ENCODE measurements around the gene CRACDL.
"Not testable (repeated sequence)": the region's sequence is repeated elsewhere in the genome, so short reads cannot be mapped to it uniquely, and the experiment has no call there.

CRACDL gene

GRCh38 chr2:98903767-98904485 lies 32.1 kb downstream of the CRACDL start:
- no peak for DNase-seq

GRCh38 chr2:98903064-98903355 lies 33.0 kb downstream of the CRACDL start:
- no peak for DNase-seq

GRCh38 chr2:98902209-98903063 lies 33.6 kb downstream of the CRACDL start:
- DNase-seq: no peak

- DNase-seq: no peak
Measured at GRCh38 chr2:98901702-98902101, 34.3 kb downstream of the CRACDL start.

GRCh38 chr2:98901291-98901690 lies 34.7 kb downstream of the CRACDL start:
- DNase-seq: no peak

- no peak for DNase-seq
Measured at GRCh38 chr2:98900721-98901120, 35.3 kb downstream of the CRACDL start.

GRCh38 chr2:98899703-98900078 lies 36.3 kb downstream of the CRACDL start:
- not testable (repeated sequence) for DNase-seq

GRCh38 chr2:98899041-98899702 lies 36.9 kb downstream of the CRACDL start:
- DNase-seq: no peak

- no peak for DNase-seq
Measured at GRCh38 chr2:98898423-98898841, 37.6 kb downstream of the CRACDL start.

- DNase-seq: no peak
Measured at GRCh38 chr2:98897746-98898145, 38.3 kb downstream of the CRACDL start.

GRCh38 chr2:98896944-98897343 lies 39.1 kb downstream of the CRACDL start:
- DNase-seq: no peak

- no peak for DNase-seq
Measured at GRCh38 chr2:98896416-98896815, 39.6 kb downstream of the CRACDL start.

GRCh38 chr2:98895901-98896300 lies 40.1 kb downstream of the CRACDL start:
- DNase-seq: no peak

GRCh38 chr2:98895221-98895620 lies 40.8 kb downstream of the CRACDL start:
- no peak for DNase-seq

- no peak for DNase-seq
Measured at GRCh38 chr2:98894331-98895000, 41.6 kb downstream of the CRACDL start.

GRCh38 chr2:98893911-98894321 lies 42.1 kb downstream of the CRACDL start:
- DNase-seq: no peak

GRCh38 chr2:98892871-98893270 lies 43.2 kb downstream of the CRACDL start:
- DNase-seq: no peak

GRCh38 chr2:98891591-98891990 lies 44.4 kb downstream of the CRACDL start:
- peak; percentile 6 for DNase-seq

GRCh38 chr2:98886066-98886554 lies 49.9 kb downstream of the CRACDL start:
- no peak for DNase-seq

GRCh38 chr2:98884658-98885057 lies 51.4 kb downstream of the CRACDL start:
- no peak for DNase-seq

- no peak for DNase-seq
Measured at GRCh38 chr2:98883780-98884211, 52.2 kb downstream of the CRACDL start.

- no peak for DNase-seq
Measured at GRCh38 chr2:98882971-98883779, 52.9 kb downstream of the CRACDL start.
